HG02840 (cell line): Measurements from ENCODE around the gene FAM222A.

Experiments used
- ATAC-seq: cut with Tn5 transposase; IDR thresholded peaks from one replicate; pipeline ENCODE4 v1.9.1; 2021; ENCODE audit warnings: mild to moderate bottlenecking, moderate library complexity, moderate number of reproducible peaks; ENCODE audit not compliant: unreplicated experiment, low FRiP score

The FAM222A gene

DNA sequence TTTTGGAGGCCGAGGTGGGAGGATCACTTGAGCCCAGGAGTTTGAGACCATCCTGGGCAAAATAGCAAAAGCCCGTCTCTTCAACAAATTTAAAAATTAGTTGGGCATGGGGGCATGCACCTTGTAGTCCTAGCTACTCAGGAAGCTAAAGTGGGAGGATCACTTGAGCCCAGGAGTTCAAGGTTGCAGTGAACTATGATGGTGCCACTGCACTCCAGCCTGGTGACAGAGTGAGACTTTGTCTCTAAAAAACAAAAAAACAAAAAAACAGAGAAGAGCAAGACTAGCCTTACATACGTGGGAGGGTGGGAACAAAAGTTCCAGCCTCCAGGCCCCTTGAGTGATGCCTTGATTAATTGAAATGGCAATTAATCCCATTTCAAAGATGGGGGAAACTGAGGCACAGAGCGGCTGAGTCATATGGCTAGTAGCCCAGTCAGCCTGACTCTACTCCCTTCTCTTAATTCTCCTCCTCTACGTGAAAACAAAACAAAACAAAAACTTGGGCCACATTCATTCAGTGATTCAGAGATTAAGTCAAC is 3.3 kb upstream of the FAM222A start:
- ATAC-seq, result no peak

- ATAC-seq, result no peak
These were observed 2.7 kb upstream of the FAM222A start for GRCh38 chr12:109710747-109711595.

DNA sequence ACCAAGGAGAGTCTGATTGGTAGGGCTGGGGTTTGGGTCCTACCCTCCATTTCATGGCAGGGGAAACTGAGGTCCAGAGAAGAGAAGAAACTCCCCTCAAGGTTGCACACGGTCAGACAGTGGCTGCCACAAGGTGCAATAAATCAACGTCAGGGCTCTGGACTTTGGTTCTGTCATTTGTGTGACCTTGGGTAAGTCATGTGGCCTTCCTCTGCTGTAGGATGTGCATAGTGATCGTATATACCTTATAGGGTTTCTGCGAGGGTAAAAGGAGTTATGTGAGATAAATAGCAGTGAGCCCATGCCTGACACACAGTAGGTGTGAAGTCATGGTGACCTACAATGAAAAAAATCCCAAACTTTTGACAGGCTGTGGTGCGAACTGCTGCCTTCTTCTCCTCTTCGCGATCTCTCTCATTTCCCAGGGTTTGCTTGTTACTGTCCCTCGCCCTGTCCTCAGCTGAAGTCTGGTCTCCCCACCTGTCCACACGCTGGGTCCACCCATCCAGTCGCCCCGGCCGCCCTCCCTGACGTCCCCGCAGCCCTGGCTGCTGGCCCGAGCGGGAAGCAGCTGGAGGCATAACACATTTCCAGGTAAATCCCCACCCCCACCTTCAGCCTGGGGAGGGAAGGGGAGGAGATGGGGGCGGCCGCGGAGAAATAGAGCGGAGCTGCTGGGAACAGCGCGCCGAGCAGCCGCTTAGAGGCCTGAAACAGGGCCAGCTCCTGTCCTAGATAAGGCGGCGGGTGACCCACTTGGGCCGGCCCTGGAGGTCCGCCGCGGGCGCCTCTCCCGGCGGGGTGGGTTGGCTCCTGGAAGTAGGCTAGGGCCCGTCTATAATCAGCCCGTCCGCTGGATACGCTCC is 1.8 kb upstream of the FAM222A start:
- no peak for ATAC-seq

DNA sequence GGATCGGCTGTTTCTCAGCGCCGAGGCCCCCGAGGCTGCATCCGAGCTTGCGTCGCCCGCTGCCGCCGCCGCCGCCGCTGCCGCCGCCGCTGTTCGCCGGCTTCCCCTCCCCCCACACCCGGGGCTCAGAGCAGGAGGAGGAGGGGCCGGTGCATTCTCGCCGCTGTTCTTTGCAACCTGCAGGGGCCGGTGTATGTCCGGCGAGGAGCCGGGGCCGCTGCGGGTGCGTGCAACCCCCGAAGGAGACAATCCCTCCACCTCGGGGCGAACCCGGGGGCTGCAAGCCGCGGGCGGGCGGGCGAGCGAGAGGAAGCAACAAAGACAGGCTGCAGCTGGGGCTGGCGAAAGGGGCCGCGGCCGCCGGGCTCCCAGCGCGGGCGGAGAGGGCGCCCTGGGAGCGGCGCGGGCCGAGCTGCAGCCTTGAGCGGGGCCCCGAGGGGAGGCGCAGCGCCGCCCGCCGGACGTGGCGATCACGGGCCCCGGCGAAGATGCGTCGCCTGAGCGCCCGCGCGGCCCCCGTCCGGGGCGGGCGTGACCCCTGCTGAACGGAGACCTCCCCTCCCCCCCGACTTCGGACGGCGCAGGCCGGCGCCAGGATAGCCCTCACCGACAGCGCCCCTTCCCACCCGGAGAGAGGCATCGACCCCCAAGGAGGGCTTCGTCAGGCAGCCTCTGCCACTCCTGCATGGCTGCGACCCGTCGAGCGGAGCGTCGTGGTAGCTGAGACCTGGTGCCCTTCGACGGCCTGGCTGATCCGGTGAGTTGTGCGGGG is 702 bp downstream of the FAM222A start:
- ATAC-seq, result peak; percentile 32

DNA sequence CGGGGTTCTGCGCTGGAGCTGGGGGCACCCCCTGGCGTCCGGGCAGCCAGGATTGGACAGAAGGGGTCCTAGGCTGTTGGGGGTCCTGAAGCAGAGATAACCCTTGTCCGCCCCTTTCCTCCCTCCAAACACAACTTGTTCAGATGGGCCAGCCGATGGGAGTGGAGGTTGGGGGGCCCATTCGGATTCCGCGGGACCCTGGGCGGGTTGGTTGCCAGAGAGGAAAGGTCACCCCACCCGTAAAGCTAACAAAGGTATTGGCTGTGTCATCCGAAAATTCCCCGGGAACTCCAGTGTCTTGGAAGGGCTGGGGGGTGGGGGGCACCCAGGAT is 1.3 kb downstream of the FAM222A start:
- ATAC-seq, result no peak

GRCh38 chr12:109715310-109716091 is 1.9 kb downstream of the FAM222A start:
- ATAC-seq, result no peak

DNA sequence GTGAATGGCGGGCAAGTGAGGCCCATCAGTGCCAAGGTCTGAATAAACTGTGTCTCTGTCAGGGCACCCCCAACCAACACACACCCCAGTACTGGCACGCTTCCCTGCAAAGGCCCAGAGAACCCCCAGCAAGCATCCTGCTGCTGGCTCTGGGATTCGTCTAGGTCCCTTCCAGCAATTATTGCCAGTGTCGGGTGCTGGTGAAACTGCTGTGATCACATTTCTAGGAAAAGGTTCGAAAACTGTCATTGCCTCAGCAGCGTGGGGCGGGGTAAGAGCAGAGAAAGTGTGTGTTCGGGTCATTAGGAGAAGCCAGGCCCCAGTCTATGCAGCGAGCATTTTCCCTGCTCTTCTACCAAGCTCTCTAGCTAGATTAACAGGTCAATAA is 2.5 kb downstream of the FAM222A start:
- no peak for ATAC-seq

- ATAC-seq, result no peak
These were observed 3.1 kb downstream of the FAM222A start for GRCh38 chr12:109716512-109717389.

- no peak for ATAC-seq
These were observed 4.0 kb downstream of the FAM222A start for GRCh38 chr12:109717390-109718357.

- ATAC-seq, result no peak
These were observed 4.8 kb downstream of the FAM222A start for GRCh38 chr12:109718390-109718789.

- no peak for ATAC-seq
These were observed 5.7 kb downstream of the FAM222A start for GRCh38 chr12:109719123-109720022.

DNA sequence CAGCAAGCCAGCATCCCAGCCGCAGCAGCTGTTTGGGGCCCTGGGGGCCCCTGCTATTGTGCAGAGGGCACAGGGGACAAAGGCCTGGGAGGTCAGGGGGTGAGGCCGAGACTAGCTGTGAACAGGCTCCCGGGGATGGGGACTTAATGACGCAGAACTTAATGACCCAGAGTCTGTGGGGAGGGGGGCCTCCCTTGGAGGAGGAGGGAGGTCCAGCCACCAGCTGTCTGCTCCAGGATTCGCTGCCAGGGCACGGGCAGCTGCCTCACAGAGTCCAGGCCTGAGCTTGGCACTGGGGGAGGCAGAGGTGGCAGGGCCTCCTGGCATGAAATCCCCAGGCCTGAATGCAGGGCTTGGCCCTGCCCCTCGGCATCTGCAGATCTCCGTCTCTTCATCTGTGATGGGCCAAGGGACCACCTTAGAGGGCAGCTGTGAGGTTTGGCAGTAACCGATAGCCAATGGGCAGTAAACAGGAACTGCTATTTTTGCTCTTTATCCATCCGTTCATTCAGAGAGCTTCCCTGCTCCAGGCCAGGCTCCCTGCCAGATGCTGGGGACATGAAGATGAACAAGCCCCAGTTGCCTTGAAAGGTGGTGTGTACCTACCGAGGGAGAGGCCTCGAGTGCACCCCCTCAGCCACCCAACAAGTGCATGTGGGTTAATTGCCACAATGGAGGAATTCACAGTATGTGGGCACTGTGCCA is 6.7 kb downstream of the FAM222A start:
- no peak for ATAC-seq

DNA sequence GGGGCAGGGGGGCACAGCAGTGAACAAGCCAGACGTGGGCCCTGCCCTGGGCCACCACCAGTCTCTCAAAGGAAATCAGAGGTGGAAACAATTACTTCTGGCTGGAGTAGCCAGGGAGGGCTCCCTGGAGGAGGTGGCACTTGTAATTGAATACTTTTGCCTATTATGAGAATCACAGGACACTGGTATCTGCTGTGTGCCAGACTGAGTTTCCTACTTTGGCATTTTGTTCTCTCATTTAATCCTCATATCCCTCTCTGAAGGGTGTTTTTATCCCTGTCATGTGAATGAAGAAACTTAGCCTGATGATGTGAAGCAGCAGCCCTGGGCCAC is 7.2 kb downstream of the FAM222A start:
- ATAC-seq, result no peak

DNA sequence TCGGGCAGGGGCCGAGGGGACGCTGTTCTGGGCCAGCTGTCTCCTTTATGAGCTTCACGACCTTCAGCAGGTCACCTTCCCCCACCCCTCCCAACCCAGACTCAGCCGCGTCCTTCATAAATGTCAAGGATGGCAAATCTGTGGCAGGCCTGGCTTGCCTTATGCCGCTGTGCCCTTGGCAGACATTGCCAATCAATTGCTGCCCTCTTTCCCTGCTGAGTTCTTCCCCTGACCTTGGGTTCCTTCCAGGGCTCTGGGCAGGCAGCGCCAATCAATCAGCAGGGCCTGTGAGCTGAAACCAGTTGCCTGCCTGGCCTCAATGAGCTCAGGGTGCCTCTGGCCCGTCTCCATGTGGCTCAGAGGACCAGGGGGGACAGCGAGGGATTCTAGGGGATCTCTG is 7.7 kb downstream of the FAM222A start:
- no peak for ATAC-seq

- no peak for ATAC-seq
These were observed 8.5 kb downstream of the FAM222A start for GRCh38 chr12:109722022-109722720.

DNA sequence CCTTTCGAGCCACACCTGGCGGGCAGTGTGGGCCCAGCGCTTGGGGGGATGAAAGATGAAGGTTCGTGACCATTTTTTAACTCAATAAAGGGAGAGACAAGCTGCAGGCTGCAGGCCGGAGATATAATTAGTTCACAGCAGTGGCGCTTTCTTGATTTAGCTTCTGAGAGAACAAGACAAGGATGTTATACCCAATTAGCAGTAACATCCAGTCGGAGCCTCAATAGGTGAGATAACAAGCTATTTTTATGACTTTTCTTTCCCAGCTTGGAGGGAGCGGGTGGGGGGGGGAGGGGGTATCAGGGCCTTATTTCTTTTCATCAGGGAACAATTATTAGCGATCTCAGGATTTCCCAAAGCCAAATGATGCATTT is 9.1 kb downstream of the FAM222A start:
- no peak for ATAC-seq
